ENCODE data around the gene ALDH8A1. TPM values are rescaled to one million over a fixed set of nuclear protein-coding genes. Genes with fewer than 3 reads are reported as not detected.
"Not testable (repeated sequence)": the region's sequence is repeated elsewhere in the genome, so short reads cannot be mapped to it uniquely, and the experiment has no call there.

ALDH8A1 gene
- total RNA-seq, 4 donors from 2014 or later = 0.81 to 1.9 (median 0.88) TPM; not detected in 1

DNA sequence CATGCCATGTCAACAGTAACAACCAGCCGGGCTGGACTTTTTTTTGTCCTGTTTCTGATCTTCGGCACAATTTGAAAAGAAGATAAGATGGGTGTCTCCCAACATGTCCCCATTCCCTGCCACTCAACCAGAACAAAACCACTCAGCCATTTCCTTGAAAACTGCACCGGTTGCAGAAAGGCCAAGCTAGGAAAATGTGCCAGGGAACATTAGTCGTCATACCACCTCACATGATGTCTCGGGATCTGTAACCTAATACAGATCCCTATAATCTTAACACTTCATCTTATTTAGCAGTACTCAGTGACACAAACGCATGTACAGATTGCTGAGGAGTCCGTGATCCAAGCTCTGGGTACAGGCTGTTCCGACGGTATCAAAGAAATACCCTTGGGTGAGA is 46.5 kb downstream of the ALDH8A1 start:
- TF ChIP-seq, protein P1, sequence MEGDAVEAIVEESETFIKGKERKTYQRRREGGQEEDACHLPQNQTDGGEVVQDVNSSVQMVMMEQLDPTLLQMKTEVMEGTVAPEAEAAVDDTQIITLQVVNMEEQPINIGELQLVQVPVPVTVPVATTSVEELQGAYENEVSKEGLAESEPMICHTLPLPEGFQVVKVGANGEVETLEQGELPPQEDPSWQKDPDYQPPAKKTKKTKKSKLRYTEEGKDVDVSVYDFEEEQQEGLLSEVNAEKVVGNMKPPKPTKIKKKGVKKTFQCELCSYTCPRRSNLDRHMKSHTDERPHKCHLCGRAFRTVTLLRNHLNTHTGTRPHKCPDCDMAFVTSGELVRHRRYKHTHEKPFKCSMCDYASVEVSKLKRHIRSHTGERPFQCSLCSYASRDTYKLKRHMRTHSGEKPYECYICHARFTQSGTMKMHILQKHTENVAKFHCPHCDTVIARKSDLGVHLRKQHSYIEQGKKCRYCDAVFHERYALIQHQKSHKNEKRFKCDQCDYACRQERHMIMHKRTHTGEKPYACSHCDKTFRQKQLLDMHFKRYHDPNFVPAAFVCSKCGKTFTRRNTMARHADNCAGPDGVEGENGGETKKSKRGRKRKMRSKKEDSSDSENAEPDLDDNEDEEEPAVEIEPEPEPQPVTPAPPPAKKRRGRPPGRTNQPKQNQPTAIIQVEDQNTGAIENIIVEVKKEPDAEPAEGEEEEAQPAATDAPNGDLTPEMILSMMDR (IDR thresholded peaks at IDR 0.05) = no peak
- no peak for TF ChIP-seq POLR2A (IDR thresholded peaks at IDR 0.05)

DNA sequence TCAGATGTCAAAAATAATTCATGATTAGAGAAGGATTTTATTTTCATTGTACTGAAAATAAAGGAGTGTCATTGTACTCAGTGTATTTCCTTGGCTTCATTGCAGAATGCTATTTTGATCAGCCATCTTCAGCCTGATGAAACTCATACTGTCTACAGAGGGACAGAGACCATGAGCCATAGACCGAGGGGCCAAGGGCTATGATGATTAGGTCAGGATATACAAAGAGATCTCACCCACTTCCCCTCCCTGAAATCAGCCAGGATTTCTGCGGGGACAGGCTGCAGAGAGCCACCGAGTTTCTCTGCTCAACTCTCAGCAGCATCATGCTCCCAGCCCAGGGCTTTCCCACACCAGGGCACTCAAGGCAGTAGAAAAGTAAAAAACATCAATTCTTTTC is 47.0 kb downstream of the ALDH8A1 start:
- intact Hi-C loops (cut with DNase I; ENCODE audit: low total_unique reads) = no loop called here
- TF ChIP-seq, protein P1 (IDR thresholded peaks at IDR 0.05) = no peak
- TF ChIP-seq POLR2A (IDR thresholded peaks at IDR 0.05) = no peak
- WGBS, 2 donors = 51 to 65% methylated on average over 3 of the region's 3 CpGs
- peak in 1 of 2 donors; percentile 34 for DNase-seq (ENCODE audit: low spot score in 2 of 2)
- no peak overlapping the region for H3K4me3 ChIP-seq (ENCODE audit: low read depth, poor library complexity, severe bottlenecking)

More for the DNA sequence above, 46.5 kb downstream of the ALDH8A1 start:
- DNase-seq (ENCODE audit: low spot score in 2 of 2) = peak in 1 of 2 donors; percentile 56
- 67 to 82% methylated on average over 9 of the region's 9 CpGs for WGBS, 2 donors
- intact Hi-C loops (cut with DNase I; ENCODE audit: low total_unique reads) = no loop called here
- no peak overlapping the region for H3K4me3 ChIP-seq (ENCODE audit: low read depth, poor library complexity, severe bottlenecking)

DNA sequence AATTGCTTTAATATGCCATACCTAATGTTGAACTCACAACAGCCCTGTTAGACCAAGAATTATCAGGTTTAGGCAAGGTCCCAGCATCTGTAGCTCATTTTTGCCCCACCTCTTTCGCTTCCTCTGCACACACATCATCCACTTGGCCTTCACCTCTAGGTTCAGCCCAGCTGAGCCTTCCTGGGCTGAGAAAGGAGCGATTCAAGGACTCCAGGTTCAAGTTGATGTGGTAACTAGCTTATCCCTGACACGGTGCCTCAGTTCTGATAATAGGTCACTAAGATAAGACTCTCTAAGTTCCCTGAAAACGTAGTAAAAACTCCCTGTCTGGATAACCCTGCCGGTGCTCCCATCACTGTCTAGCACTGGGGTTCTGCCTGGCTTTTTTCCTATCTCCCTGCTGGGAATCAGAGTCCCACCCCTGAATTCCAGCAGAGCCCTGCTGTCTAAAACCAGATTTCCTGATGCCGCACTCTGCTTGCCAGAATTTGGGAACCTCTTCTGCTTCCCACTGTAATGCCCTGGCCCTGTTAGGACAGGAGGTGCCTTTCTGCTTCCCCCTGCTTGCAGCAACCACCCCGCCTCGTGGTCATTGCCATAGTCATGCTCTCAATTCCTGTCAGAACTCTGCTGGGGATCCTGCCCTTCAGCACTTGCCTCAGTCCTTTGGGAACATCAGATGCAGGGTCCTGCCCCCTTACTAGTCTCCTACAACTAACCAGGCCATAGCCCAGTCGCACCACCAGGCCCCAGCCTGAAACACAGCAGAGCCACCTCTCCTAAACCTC is 47.6 kb downstream of the ALDH8A1 start:
- 76 to 79% methylated on average over 9 of the region's 9 CpGs for WGBS, 2 donors
- intact Hi-C loops (cut with DNase I; ENCODE audit: low total_unique reads) = no loop called here
- DNase-seq (ENCODE audit: low spot score in 2 of 2) = peak in 1 of 2 donors; percentile 81
- no peak for TF ChIP-seq POLR2A (IDR thresholded peaks at IDR 0.05)
- TF ChIP-seq, protein P1 (IDR thresholded peaks at IDR 0.05) = no peak
- H3K4me3 ChIP-seq (ENCODE audit: low read depth, poor library complexity, severe bottlenecking) = no peak overlapping the region

DNA sequence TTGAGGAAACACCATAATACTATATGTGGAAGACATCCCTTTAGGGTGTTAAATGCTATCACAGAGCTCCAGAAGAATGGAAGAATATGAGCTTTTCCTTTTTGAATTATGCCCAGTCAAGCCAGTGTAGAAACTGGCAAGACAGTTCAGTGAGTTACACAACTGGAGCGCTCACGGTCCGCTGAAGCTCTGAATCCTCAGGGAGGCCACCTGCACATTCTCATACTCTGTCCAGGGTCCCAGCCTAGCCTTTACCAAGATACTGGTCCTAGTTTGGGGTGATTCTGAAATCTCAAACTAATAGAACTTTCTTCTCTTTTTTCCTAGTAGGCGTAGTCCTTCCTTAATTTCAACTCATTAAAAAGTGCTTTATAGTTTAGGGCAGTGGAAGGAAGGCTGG is 51.3 kb downstream of the ALDH8A1 start:
- WGBS, 2 donors = 90 to 98% methylated on average over 4 of the region's 4 CpGs
- DNase-seq (ENCODE audit: low spot score in 2 of 2) = peak in 1 of 2 donors; percentile 54
- intact Hi-C loops (cut with DNase I; ENCODE audit: low total_unique reads) = no loop called here
- TF ChIP-seq, protein P1 (IDR thresholded peaks at IDR 0.05) = no peak
- no peak for TF ChIP-seq POLR2A (IDR thresholded peaks at IDR 0.05)
- H3K4me3 ChIP-seq (ENCODE audit: low read depth, poor library complexity, severe bottlenecking) = no peak overlapping the region

DNA sequence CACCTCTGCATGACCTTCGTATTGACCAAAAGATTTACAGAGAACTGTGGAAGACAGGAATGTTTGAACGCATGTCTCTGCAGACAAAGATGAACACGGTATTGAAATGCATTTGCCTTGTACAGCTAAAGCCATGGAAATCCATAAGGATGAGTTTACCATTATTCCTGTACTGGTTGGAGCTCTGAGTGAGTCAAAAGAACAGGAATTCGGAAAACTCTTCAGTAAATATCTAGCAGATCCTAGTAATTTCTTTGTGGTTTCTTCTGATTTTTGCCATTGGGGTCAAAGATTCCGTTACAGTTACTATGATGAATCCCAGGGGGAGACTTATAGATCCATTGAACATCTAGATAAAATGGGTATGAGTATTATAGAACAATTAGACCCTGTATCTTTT is 51.7 kb downstream of the ALDH8A1 start:
- DNase-seq (ENCODE audit: low spot score in 2 of 2); H3K4me3 ChIP-seq (ENCODE audit: low read depth, poor library complexity, severe bottlenecking); intact Hi-C loops (cut with DNase I; ENCODE audit: low total_unique reads): not testable (repeated sequence)
- WGBS, 2 donors = 90 to 92% methylated on average over 5 of the region's 5 CpGs

DNA sequence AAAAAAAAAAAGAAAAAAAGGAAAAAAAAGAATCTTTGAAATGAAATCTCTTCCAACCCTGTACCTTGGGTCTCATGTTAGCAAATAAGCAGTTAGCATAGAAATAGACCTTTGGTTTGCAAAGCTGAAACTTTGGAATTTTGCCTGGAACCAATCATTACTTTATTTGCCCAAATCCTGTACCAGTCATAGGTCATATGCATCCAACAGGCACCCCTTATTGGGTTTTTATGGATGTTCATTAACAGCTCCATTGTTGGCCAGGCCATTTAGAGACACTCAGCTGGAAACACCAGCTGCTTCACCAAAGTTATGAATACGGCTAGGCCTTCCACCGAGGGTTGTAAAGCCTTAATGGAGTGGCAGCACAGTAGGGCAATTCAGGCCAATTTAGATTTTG is 53.0 kb downstream of the ALDH8A1 start:
- TF ChIP-seq, protein P1 (IDR thresholded peaks at IDR 0.05) = no peak
- no peak for TF ChIP-seq POLR2A (IDR thresholded peaks at IDR 0.05)
- 85 to 90% methylated on average over 2 of the region's 2 CpGs for WGBS, 2 donors
- H3K4me3 ChIP-seq (ENCODE audit: low read depth, poor library complexity, severe bottlenecking) = no peak overlapping the region
- DNase-seq (ENCODE audit: low spot score in 2 of 2) = no peak
- intact Hi-C loops (cut with DNase I; ENCODE audit: low total_unique reads) = no loop called here

Measured in lower leg skin (tissue), 4 donors.